GM21619 (cell line): Measurements from ENCODE around the gene HJURP.

Source experiments
- ATAC-seq: cut with Tn5 transposase; IDR thresholded peaks from one replicate; pipeline ENCODE4 v1.9.1; 2021; ENCODE audit not compliant: unreplicated experiment

The HJURP gene

DNA sequence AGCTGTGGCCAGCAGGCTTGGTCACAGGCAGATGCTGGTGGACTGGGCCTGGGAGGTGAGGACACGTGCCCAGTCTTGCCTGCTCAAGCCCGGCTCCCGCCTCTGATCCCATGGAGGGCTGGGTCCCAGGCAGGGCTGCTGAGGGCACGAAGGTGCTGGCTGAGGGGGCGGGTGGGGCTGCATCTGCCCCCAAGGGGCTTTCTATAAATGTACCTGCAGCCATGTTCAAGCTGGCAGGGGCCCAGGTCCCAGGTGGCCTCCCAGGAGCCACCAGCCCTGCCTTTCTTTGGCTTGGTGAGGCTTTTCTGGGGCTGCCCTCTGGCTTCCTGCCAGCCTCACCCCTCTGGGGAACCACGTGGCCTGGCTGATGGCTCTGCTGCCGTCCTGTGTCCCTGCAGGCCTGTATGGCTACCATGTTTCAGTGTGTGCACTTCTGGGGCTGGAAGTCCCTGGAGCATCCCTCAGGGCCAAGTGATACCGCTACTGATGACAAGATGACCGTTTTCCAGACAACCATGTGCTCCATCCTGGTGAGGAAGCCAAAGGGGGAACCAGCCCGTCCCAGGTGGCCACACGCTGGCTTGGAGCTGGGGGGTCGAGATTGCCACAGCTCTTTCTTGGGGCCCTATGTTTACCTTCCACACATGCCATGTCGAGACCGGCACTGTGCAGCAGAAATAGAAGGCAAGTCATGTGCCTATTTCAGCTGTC is 23.2 kb downstream of the HJURP start:
- no peak for ATAC-seq

- no peak for ATAC-seq
Measured at GRCh38 chr2:233830111-233830802, 24.1 kb downstream of the HJURP start.

- ATAC-seq, result no peak
Measured at GRCh38 chr2:233829193-233830110, 24.9 kb downstream of the HJURP start.

GRCh38 chr2:233828546-233829192 is 25.7 kb downstream of the HJURP start:
- ATAC-seq, result no peak

- no peak for ATAC-seq
Measured at GRCh38 chr2:233824373-233824772, 30.0 kb downstream of the HJURP start.

GRCh38 chr2:233823731-233824121 is 30.6 kb downstream of the HJURP start:
- ATAC-seq, result no peak

GRCh38 chr2:233822781-233823730 is 31.3 kb downstream of the HJURP start:
- no peak for ATAC-seq

DNA sequence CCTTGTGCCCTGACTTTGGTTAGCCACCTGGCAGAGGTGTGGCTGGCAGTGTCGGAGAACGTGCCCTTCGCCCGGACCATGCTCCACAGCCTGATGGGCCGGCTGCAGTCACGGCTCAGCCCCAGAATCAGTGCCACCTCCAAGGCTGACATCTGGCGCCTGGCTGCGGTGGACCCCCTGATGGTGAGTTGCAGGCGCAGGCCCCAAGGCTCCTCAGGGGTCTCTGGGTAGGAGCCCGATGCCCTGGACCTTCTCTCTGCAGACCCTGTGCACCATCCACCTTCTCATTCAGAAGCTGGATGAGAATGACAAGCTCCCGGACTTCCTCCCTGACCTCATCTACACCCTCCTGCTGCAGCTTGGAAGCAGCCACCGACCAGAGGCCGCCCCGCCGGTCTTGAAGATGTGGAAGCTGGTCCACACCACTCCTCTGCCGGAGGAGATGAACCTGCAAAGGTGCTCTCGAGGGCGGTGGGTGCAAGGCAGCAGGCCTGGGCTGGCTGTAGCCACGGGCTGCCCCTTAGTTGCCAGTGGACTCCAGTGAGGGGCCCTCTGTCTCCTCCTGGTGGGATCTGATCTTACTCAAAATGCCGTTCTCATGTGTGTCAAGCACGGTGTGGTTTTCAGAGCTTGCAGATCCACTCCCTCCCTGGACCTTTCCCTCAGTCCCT is 32.1 kb downstream of the HJURP start:
- no peak for ATAC-seq

DNA sequence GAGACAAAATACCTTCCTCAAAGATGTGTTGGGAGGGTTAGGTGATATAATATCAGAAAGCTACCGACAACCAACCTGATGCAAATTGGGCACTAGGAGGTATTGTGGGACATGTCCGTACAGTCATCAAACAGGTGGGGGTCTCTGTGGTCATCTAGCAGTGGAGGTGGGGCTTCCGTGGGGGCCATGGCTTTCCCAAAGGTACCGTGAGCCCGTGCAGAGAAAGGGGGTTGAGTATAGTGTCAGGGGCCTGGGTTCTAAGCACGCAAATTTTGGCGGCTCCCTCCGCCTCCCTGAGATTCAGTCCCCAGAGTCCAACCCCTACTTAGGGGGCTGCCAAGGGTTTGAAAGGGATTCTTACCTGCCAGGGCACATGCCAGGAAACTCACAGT is 32.6 kb downstream of the HJURP start:
- ATAC-seq, result no peak

- ATAC-seq, result no peak
Measured at GRCh38 chr2:233821196-233821595, 33.1 kb downstream of the HJURP start.

GRCh38 chr2:233820774-233821105 is 33.6 kb downstream of the HJURP start:
- ATAC-seq, result no peak

GRCh38 chr2:233819884-233820773 is 34.2 kb downstream of the HJURP start:
- ATAC-seq, result no peak

- no peak for ATAC-seq
Measured at GRCh38 chr2:233818639-233819621, 35.4 kb downstream of the HJURP start.

- ATAC-seq, result no peak
Measured at GRCh38 chr2:233817995-233818638, 36.2 kb downstream of the HJURP start.

DNA sequence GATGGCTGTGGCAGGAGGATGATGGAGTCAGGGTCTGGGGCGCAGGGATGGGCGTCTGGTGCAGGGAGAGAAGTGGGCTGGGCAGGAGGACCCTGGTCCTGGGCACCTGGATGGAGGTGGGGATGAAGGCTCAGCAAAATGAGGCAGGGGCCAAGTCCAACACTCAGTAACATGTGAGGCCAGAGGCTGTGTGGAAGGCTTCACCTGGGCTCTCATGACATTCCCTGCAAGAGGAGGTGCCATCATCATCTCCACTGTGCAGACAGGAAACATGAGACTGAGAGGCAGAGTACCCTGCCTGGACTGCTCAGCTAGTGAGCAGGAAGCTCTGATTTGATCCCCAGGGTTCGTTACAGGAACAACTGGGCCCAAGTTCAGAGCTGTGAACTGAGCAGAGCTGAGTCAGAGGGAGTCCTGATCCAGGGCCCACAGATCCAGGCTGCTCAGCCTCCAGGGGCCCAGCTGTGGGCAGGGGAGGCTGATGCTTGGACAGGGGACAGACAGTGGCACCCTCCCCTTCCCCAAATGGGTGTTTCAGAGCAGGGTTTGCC is 36.9 kb downstream of the HJURP start:
- no peak for ATAC-seq

- no peak for ATAC-seq
Measured at GRCh38 chr2:233816771-233817170, 37.6 kb downstream of the HJURP start.

DNA sequence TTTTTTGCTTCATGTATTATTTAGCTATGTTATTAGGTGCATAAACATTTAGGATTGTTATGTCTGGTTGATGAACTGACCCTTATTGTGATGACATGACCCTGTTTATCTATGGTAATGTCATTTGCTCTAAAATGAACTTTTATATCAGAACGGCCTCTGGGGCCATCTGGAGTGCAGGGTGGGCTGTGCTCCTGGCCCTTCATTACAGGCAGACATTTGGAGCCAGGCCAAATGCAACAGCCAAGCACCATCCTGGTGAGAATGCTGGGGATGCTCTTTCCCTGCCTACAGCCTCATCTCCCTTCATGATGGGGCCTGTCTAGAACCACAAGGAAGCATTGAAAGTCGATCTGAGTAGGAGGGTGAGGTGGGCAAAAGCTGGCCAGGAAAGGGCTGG is 38.0 kb downstream of the HJURP start:
- no peak for ATAC-seq
